HG02970 (cell line): ENCODE results near the gene GPR39.

Experiments
- ATAC-seq: cut with Tn5 transposase; IDR thresholded peaks from one replicate; pipeline ENCODE4 v1.9.1; 2021; ENCODE audit warnings: mild to moderate bottlenecking, moderate library complexity, moderate number of reproducible peaks; ENCODE audit not compliant: unreplicated experiment, low FRiP score

The GPR39 gene

DNA sequence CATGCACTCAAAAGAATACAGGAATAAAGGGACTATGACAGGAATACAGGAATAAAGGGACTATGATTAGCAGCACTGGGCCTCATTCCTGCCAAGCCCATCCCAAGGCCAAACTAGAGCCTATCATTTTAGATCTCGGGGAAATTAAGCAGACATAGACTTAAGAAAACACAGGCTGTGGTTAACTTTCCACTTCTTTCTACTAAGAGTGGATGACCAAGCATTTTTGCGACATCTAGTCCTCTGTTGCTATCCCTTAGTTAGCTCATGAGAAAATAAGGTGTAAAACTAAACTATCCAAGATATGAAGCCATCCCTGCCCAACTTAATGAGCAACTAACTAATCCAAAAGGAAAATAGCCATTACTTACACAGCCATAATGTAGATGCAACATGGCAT, 247.5 kb downstream of the GPR39 start:
- no peak for ATAC-seq

DNA sequence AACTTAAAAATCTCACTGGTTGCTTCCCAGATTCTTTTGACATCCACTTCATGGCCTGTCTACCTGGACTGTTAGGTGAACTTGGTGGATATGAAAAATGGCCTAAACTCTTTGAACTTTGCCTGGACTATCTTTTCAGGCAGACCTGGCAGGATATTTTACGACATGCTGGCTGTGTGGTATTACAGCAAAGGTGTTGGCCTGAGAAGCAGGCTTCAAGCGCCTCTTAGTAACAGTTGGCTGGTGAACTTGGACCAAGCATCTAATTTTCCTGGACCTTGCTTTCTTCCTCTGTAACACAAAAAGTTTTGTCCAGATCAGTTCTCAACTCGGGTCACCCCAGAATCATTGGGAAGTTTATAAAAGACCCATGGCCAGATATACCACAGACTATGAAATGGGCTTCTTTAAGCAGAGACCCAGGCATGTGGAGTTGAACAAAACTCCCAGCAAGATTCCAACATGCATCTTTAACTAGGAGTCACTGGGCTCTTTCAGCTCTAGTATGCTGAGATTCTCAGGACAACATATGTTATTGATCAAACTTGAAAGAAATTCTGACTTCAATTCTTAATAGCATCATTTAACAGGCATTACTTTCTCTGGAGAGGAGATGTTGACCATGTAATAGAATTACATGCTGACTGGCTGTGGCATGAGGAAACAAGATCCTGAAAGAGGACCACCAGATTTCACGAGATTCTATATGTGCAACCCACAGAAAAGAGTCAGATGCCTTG, 249.0 kb downstream of the GPR39 start:
- ATAC-seq = no peak

DNA sequence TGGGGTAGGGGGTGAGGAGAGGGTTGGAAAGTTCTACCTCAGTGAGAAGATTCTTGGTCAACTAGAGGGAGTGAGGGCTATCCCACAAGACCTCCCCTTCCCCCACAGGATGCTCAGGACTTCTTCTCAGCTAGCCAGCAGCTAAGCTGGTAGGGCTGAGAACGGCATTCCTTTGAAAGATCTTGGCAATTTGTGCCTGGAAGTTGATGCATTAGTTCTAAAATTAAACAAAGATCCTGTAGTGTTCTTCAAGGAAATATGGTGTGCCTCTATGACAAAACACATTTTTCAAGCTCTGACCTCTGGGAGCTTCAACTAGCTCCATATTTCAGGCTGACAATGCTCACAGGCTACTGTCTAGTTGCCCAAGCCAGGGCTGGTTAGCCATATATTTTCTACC, 251.1 kb downstream of the GPR39 start:
- no peak for ATAC-seq

DNA sequence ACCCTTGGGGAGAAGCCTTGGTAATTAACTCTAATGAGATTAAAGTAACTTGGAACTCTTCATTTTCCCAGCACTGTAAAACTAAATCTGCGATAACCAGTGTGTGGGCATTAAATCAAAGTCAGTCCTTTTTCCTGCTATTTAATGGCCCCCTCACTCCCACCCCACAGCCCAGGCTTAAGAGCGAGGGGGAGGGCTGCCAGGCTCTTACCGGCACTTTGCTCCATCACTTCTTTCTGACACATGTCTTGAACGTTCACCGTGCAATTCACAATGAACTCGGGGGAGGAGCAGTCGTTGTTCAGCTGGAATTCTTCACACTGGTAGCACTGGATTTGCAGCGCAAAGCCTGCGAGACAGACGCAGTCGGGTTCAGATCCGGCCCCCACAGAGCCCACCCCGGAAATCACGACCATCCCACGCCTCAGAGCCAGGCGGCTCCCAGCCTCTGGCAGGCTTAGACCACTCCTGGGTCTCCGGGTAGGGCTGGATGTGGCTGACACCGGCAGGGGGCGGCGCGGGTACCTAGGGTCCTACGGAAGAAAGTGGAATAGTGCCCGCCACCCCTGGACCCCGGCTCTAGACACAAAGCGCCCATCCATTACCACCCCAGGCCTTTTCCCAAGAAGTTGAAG, 251.7 kb downstream of the GPR39 start:
- no peak for ATAC-seq

DNA sequence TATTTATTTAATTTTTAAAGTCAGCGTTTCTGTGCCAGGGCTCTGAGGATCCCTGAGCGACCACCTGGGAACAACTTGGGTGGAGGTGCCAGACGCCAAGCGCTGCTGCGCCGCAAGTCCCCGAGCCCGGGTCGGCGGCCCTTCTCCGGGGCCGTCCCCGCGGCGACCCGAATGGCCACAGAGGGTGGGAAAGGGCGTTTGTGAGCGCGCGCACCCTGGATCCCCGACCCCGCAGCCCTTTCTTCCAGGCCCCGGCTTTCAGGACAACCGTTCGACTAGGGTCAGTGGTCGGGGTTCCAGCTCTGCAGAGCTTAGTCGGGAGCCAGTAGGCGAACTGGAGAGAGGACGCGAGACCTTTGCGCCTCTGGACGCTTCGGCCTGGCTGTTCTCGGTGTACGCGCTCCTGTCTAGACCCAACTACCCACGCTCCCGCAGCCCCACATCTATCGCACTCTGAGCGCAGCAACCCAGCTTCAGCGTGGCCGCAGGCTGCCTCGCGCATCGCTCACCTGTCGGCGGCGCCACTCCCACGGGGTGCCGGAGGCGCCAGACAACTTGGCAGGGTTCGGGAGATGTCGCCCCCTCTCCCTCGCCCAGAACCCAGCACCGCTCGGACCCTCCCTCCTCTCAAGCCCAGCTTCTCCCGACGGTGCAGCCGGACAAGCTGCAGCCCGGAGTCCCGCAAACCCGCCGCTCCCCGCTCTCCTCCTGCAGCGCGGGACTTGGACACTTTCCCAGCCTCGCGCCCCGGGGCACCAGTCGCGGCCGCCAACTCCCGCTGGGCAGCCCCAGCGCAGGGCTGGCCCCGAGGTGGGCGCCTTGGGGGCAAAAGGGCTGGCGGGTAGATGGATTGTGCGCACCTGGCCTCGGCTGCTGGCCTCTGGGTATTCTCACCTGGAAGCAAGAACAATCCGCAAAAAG, 252.6 kb downstream of the GPR39 start:
- no peak for ATAC-seq

DNA sequence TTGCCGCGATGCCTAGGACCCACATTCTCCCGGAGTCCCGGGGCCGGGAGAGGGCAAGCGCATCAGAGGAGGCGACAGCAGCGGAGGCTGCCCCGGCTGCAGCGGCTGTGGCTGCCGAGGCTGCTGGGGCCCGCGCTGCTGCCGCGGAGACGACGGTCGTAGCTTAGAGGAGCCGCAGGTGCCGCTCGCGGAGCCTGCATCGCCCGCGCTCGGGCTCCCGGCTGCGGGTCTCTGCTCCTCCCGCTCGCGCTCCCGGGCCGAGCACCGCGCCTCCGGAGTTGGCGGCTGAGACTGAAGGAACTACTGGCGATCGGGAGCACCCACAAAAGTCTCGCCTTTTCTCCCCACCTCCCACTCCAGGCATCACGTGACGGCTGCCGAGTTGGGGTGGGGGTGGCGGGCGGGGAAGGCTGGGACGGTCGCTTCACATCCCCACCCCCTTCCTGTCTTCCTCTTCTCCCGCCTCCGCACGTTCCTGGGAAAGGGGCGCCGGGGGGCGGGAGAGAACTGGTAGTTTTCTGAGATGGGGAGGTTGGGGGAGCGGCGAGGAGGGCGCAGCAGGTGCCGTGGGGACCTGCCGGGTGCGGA, 253.4 kb downstream of the GPR39 start, which contains the start of gene LYPD1:
TSS of gene LYPD1 (minus strand) at position 298 of the 588 bp plus-strand sequence. CDS start at position 25, 273 bp downstream.
- ATAC-seq = no peak

DNA sequence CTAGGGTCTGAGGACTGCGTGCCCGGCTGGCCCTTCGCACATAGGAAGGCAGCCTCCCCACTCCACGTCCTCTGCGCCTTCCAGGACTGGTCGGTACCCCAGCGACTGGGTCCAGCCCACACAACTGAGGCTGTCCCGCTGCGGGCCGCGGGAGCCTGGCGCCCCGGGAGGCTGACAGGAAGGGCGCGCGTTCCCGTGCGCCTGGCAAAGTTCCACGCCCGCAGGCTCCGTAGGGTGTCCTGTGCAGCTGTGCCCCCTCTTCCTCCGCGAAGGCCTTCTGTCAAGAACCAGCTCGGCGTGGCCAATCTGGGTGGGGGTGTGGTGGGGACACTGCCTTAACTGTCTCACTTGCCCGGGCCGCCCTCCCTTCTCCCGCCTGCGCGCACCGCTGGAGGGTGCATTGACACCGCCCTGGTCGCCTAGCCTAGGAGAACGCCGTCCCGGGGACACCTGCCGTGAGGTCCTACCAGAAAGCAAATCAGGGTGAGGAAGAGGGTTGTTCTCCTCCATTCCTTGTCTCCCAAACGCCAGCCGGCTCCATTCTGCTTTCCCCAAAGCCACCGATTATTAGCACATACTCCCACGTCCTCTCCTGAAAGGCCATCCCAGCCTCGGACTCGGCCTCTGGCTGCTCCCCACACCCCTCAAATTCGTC, 254.0 kb downstream of the GPR39 start:
- no peak for ATAC-seq

DNA sequence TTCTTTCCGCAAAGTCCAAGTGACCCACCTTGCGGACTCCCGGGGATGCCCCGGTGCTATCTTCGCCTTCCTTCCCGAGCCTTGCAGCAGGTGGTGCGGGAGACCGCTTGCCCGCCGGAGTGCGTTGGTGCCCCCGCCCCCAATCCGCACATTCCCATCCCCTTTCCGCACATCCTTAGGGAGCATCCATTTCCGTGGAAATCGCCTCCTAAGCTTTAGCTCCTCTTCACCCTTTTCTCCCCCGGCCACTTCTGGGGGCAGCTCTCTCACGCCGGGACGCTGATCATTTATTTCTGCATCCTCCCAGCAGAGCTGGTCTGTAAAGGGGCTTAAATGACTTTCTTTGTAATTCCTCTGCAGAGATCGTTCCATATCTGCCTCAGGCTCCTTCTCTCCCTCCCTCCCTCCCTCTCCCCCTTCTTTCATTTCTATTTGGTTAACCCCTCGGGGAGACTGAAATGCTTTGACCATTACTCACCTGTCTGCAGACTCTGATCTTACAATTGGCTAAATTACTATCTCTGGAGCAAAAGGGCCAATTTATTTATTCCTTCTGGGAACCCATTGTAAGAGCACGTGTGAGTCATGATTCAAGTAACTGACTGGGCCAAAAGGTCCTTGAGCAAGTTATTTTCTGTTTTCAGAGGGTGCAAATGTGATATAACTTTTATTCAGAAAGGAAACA, 254.7 kb downstream of the GPR39 start:
- no peak for ATAC-seq

DNA sequence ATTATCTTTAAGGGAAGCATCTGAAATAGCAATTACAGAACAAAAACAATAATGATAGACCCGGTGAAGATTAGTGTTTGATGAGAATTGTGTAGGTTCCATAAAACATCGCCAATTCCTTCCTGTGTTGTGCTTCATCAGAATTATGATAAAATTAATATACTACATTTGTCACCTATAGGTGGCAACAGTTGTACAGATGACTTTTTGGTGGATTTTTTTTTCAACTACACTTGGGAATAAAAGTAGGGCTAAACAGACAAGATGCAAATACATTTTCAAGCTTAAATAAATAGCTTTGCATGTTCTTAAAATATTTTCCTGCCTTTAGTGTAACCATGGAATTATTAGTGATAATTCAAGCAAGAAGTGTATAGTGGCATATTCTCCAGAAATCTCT, 260.4 kb downstream of the GPR39 start:
- ATAC-seq = no peak

DNA sequence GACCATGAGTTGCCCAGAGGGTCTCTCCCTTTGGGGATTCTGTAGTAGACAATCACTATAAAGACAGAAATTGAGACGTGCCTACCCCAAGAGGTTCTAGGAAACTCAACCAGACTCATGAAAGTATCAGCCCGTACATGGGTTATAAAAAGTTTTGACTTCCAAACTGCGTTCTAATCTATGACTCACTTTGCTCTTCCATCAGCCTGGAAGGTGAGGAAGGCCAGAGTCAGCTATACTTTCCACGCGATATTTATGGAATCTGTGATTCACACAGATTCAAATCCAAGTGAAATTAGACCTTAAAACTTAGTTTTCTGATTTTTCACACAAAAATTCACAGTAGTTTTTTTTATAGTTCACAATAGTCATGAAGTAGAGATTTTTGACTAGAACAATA, 261.1 kb downstream of the GPR39 start:
- ATAC-seq = no peak

DNA sequence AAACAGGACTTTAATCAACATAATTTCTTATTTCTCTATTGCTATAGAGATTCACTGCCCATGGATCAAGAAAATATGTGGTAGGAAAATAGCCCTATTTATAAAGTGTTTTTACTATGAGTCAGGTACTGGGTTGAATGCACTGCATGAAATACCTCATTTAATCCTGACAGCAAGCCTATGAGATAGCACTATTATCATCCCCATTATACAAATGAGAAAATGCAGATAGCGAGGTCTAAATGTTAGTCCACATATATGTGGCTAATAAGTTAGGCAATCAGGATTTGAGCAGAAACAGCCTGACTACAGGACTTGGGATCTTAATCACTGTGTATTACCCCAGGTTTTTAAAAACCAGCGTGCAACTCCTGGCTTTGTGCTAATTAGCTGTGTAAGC, 261.9 kb downstream of the GPR39 start:
- no peak for ATAC-seq

DNA sequence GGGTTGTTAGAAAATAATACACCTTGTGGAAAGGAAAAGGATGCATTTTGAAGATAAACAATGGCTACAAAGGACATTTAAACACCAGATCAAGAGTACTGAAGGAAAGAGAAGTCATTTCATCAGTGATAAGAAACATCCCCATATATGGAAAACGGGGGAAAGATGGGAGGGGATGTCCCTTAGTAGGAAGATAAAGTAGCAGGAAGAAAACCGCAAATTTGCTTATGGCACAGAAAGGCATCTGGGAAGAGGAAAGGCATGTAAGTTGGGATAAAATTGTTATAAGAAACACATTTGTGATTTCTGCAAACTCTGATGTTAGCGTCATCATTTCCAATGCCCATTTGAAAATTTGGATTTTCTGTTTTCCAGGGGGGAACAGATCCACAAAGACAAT, 263.9 kb downstream of the GPR39 start:
- no peak for ATAC-seq

DNA sequence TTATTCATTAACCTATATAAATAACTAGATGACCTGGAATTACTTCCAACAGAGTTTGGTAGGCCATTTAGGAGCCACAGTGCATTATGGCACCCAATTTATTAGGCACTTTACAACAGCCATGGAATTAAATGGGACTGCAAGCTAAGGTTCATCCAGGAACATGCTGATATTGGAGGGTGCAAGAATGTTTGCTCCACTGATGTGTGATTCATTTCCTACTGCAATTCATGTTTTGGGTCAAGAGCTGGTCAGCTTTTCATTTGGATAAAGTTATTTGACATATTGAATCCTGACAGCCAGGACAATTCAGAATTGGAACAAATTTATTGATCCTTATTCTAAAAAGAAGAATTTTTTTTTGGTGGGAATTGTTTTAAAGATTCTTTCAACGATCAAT, 265.2 kb downstream of the GPR39 start:
- no peak for ATAC-seq

DNA sequence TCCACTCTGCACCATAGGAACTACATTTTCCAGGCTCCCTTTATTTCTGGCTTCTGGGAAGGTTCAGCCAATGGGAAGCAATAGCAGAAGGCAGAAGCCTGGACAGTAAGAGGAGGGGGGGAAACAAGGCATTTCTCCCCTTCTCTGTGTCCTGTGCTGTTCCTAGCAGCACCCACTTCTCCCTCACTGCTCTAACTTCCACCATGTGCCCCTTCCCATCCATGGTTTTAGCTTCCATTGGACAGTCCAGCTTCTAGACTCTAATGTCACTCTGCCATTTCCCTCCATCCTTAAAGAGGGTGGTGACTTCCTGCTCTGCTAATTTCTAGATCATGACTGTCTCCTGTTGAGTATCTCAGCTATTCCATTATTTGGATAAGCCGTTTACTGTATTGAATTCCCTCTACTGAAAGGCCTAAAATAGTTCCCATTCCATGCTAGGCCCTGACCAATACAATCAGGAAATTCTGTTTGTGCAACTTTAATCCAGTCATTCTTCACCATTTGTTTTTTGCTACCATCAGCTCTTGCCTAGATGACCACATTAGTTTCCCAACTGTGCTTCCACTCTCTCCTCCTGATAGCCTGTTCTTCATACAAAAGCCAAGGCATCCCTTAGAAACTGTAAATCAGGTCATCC, 274.2 kb downstream of the GPR39 start:
- no peak for ATAC-seq

DNA sequence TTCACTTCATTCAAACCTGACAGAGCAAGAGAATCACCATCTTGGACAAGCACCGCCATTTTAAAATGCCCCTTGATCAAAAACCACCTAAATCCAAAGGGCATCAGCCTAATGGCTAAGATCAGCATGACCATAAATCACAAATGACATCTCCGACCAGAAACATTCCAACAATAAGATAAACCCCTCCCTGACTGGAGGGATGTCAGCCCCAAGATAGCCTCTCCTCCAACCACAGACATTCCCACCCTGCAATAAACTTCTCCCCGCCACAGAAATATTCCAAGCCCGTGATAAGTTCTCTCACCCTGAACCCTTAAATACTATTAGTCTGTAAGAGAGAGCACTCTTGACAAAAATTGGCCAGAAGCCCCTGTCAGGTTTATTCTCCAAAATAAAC, 275.0 kb downstream of the GPR39 start:
- no peak for ATAC-seq

DNA sequence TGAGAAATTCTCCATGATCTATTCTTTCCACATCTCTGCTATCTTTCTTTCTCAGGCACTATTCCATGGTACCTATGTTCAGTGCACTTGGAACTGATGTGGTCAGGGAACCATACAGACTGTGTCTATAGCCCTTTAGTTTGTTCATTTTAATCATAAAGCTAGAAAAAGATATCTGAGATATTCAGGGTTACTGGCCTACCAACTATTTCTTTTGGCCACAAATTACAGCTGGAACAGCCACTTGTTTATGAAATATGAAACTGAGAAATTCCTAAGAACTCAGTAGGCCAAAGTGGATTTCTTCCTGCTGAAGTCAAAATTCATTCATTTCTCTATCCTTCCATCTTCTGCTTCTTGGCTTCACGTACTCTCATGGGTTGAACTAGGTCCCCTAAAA, 276.2 kb downstream of the GPR39 start:
- ATAC-seq = no peak
